Measurements from ENCODE around the gene MYBPC2.

The MYBPC2 gene

DNA sequence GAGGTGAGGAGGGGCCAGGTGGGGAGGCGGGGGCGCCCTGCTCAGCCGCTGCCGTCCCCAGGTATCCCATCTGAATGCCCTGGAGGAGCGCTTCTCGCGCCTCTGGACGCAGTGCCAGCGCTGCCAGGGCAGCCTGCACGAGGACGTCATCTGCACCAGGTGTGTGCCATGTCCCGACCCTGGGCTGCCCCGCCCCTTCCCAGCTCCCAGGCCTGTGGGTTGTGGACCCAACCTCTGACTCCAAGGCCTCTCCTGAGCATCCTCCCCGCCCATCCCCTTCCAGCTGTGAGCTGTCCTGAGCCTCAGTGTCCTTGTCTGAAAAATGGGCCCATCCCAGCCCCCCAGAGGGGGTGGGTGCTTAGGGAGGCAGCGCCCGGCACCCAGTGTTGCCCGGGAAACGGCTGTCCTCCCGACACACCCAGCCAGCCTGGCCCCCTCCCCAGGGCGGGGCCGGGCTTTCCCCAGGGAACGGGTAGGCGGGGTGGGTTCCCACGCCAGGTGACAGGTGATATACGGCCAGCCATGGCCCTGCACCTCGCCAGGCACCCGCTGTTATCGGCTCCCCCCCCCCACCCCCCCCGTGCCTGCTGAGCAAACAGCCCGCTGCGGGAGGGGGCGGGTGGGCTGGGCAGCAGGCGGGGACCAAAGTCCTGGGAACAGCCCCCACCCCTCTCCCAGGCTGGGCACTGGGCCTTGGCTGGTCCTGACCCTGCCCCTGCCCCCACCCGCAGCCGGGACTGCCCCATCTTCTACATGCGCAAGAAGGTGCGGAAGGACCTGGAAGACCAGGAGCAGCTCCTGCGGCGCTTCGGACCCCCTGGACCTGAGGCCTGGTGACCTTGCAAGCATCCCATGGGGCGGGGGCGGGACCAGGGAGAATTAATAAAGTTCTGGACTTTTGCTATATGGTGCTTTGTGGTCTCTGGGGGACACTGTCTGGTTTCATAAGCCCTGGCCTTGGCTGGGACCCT, 15.3 kb upstream of the MYBPC2 start (continued):
- TF ChIP-seq KLF8 (tag by site-specific recombination; IDR thresholded peaks at IDR 0.05) (peak; percentile 84), ZNF311 (tag by site-specific recombination; IDR thresholded peaks at IDR 0.05; ENCODE audit: borderline replicate concordance) (no peak), MYNN (tag by site-specific recombination; IDR thresholded peaks at IDR 0.05; ENCODE audit: borderline replicate concordance) (no peak), ZNF830 (tag by site-specific recombination; IDR thresholded peaks at IDR 0.05; ENCODE audit: low read depth) (no peak), ZBTB20 (tag by site-specific recombination; IDR thresholded peaks at IDR 0.05) (no peak)

DNA sequence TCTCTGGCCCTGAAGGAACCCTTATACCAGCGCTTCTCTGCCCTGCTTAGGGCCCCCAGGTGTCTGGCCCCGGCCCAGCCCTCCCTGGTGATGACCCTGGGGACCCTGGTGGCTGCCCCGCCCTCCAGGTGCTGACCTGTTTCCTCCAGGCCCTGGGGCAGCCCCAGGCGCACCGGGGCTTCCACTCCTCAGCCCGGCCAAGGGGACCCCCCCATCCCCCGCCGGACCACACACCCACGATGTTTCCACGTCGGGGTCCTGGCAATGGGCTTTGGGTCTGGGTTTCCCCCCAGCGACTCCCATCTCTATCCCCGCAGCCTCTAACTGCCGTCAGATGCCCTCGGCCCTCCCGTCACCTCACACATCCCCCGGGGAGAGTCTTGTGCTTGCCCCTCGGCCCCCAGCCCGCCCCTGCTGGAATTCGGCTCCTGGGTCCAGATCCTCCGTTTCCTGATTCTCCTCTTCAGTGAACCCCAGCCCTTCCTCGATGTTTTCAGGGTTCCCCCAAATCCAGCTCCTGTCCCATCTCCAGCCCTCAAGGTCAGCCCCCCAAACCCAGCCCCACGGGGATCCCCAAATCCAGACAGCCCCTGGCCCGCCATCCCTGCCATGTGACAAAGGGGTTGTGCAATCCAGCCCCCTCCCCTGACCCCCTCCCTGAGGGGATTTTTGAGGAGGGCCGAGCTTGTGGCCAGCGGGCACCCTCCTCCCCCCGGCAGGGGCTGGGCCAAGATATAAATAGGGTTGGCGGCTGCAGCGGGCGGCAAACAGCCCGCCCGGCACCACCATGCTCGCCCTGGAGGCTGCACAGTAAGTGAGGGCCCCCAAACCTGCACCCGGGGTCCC, 14.3 kb upstream of the MYBPC2 start, which contains the start of gene SPIB:
SPIB (plus strand) TSS at position 763 of the 846 bp plus-strand sequence; CDS start at position 788, 25 bp downstream.
- Histone ChIP-seq H3K9me3 (ENCODE audit: control insufficient read depth, insufficient read depth, low read depth, low read length) (no peaks in the 10 kb centered on the region), H3K4me3 (ENCODE audit: low read depth, low read length) (no peak within 1 kb of the TSS), H3K4me1 (ENCODE audit: control insufficient read depth, insufficient read depth, low read length) (no peaks in the 10 kb centered on the region), H3K36me3 (ENCODE audit: control insufficient read depth in 2 of 2, insufficient read depth in 1 of 2, low read length in 2 of 2) (peaks cover 3 to 19% of the 10 kb centered on the region in 2 experiments; a peak in 2 of 3 replicates), H3K27ac (ENCODE audit: extremely low read depth, low read depth, low read length) (no peak within 1 kb of the TSS)
- ChIA-PET POLR2A (no interaction called here), CTCF (no interaction called here)
- TF ChIP-seq GLIS2 (tag by site-specific recombination; IDR thresholded peaks at IDR 0.05) (0 out of 2 replicates have a peak, but pooled peaks have one; percentile 0), ZNF221 (tag by site-specific recombination; IDR thresholded peaks at IDR 0.05; ENCODE audit: borderline replicate concordance) (no peak)
- TF ChIP-seq, protein P1, sequence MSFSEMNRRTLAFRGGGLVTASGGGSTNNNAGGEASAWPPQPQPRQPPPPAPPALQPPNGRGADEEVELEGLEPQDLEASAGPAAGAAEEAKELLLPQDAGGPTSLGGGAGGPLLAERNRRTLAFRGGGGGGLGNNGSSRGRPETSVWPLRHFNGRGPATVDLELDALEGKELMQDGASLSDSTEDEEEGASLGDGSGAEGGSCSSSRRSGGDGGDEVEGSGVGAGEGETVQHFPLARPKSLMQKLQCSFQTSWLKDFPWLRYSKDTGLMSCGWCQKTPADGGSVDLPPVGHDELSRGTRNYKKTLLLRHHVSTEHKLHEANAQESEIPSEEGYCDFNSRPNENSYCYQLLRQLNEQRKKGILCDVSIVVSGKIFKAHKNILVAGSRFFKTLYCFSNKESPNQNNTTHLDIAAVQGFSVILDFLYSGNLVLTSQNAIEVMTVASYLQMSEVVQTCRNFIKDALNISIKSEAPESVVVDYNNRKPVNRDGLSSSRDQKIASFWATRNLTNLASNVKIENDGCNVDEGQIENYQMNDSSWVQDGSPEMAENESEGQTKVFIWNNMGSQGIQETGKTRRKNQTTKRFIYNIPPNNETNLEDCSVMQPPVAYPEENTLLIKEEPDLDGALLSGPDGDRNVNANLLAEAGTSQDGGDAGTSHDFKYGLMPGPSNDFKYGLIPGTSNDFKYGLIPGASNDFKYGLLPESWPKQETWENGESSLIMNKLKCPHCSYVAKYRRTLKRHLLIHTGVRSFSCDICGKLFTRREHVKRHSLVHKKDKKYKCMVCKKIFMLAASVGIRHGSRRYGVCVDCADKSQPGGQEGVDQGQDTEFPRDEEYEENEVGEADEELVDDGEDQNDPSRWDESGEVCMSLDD (tag by site-specific recombination; IDR thresholded peaks at IDR 0.05) = peak; percentile 22; the same call in 1 of the 2 replicates

DNA sequence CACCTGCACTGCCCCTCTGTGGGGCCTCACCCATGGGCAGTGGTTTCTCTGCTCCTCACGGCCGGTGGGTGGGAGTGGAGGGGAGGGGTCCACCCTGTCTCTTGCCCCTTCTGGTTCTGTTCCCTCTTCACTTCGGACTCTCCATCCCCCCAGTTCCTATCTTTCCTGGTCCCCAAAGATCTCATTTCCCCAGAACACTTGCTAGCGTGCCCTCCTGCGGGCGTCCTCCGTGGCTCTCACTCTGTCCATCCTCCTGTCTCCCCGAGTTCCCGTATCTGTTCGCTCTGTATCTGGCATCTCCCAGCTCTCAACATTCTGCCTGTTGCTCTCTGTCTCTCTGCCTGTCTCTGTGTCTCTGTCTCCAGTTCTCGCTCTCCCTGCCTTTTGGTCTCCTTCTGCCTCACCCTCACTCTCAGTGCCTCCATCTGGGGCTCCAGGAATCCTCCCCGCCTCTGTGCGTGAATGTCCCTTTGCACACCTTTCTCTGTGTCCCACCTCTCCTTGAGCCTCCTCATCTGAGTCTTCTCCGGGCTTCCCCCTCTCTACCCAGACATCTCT, 13.6 kb upstream of the MYBPC2 start:
- H3K27ac ChIP-seq (ENCODE audit: extremely low read depth, low read depth, low read length) = no peak overlapping the region
- H3K36me3 ChIP-seq (ENCODE audit: control insufficient read depth in 2 of 2, insufficient read depth in 1 of 2, low read length in 2 of 2) = peaks cover 3 to 12% of the 10 kb centered on the region in 2 experiments; a peak in 2 of 3 replicates
- POLR2A ChIA-PET = no interaction called here
- H3K4me3 ChIP-seq (ENCODE audit: low read depth, low read length) = no peak overlapping the region
- H3K4me1 ChIP-seq (ENCODE audit: control insufficient read depth, insufficient read depth, low read length) = no peaks in the 10 kb centered on the region
- H3K9me3 ChIP-seq (ENCODE audit: control insufficient read depth, insufficient read depth, low read depth, low read length) = no peaks in the 10 kb centered on the region
- CTCF ChIA-PET = interaction anchor here (0.6 kb wide), 1 partner anchor 263 kb away, joined by 3 read pairs; no protein-coding TSS in a partner anchor
- TF ChIP-seq ZBTB7A (tag by site-specific recombination; IDR thresholded peaks at IDR 0.05; ENCODE audit: low read depth) = no peak
- TF ChIP-seq ZNF521 (tag by site-specific recombination; IDR thresholded peaks at IDR 0.05) = no peak
- no peak for TF ChIP-seq KLF10 (tag by site-specific recombination; IDR thresholded peaks at IDR 0.05)
- peak; percentile 83 for TF ChIP-seq ZNF366 (tag by site-specific recombination; conservative IDR thresholded peaks at IDR 0.05)
- TF ChIP-seq, protein P2, sequence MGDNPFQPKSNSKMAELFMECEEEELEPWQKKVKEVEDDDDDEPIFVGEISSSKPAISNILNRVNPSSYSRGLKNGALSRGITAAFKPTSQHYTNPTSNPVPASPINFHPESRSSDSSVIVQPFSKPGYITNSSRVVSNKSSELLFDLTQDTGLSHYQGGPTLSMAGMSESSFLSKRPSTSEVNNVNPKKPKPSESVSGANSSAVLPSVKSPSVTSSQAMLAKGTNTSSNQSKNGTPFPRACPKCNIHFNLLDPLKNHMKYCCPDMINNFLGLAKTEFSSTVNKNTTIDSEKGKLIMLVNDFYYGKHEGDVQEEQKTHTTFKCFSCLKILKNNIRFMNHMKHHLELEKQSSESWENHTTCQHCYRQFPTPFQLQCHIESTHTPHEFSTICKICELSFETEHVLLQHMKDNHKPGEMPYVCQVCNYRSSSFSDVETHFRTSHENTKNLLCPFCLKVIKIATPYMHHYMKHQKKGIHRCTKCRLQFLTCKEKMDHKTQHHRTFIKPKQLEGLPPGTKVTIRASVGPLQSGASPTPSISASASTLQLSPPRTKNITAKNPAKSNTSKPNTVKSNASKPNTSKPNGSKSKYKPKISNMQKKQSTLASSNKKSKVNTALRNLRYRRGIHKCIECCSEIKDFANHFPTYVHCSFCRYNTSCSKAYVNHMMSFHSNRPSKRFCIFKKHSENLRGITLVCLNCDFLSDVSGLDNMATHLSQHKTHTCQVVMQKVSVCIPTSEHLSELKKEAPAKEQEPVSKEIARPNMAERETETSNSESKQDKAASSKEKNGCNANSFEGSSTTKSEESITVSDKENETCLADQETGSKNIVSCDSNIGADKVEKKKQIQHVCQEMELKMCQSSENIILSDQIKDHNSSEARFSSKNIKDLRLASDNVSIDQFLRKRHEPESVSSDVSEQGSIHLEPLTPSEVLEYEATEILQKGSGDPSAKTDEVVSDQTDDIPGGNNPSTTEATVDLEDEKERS (tag by site-specific recombination; IDR thresholded peaks at IDR 0.05) = no peak
- TF ChIP-seq, protein P3, sequence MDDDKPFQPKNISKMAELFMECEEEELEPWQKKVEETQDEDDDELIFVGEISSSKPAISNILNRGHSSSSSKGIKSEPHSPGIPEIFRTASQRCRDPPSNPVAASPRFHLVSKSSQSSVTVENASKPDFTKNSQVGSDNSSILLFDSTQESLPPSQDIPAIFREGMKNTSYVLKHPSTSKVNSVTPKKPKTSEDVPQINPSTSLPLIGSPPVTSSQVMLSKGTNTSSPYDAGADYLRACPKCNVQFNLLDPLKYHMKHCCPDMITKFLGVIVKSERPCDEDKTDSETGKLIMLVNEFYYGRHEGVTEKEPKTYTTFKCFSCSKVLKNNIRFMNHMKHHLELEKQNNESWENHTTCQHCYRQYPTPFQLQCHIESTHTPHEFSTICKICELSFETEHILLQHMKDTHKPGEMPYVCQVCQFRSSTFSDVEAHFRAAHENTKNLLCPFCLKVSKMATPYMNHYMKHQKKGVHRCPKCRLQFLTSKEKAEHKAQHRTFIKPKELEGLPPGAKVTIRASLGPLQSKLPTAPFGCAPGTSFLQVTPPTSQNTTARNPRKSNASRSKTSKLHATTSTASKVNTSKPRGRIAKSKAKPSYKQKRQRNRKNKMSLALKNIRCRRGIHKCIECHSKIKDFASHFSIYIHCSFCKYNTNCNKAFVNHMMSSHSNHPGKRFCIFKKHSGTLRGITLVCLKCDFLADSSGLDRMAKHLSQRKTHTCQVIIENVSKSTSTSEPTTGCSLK (tag by site-specific recombination; IDR thresholded peaks at IDR 0.05) = no peak
- TF ChIP-seq ZNF561 (tag by site-specific recombination; IDR thresholded peaks at IDR 0.05; ENCODE audit: borderline replicate concordance) = no peak
- TF ChIP-seq, protein P4, sequence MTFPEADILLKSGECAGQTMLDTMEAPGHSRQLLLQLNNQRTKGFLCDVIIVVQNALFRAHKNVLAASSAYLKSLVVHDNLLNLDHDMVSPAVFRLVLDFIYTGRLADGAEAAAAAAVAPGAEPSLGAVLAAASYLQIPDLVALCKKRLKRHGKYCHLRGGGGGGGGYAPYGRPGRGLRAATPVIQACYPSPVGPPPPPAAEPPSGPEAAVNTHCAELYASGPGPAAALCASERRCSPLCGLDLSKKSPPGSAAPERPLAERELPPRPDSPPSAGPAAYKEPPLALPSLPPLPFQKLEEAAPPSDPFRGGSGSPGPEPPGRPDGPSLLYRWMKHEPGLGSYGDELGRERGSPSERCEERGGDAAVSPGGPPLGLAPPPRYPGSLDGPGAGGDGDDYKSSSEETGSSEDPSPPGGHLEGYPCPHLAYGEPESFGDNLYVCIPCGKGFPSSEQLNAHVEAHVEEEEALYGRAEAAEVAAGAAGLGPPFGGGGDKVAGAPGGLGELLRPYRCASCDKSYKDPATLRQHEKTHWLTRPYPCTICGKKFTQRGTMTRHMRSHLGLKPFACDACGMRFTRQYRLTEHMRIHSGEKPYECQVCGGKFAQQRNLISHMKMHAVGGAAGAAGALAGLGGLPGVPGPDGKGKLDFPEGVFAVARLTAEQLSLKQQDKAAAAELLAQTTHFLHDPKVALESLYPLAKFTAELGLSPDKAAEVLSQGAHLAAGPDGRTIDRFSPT (tag by site-specific recombination; IDR thresholded peaks at IDR 0.05) = no peak
- TF ChIP-seq ZSCAN30 (tag by site-specific recombination; IDR thresholded peaks at IDR 0.05) = no peak
